HG02938 (cell line): ENCODE results near the gene COL11A1.
"Not testable (repeated sequence)": the region's sequence is repeated elsewhere in the genome, so short reads cannot be mapped to it uniquely, and the experiment has no call there.

ENCODE experiments used
- ATAC-seq: cut with Tn5 transposase; IDR thresholded peaks from one replicate; pipeline ENCODE4 v1.9.1; 2021; ENCODE audit warnings: mild to moderate bottlenecking, moderate library complexity; ENCODE audit not compliant: unreplicated experiment

The COL11A1 gene

DNA sequence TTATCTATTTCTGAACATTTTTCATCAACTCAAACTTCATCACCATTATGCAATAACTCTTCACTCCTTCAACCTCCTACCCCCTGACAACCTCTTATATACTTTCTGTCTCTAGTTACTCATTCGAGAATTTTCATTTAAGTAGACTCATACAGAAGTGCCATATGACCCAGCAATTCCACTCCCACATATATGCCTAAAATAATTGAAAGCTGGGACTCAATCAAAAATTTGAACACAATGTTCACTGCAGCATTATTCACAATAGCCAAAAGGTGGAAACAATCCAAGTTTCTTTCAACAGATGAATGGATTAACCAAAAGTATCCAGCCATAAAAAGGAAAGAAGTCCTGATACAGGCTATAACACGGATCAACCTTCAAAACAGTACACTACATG is 24.1 kb downstream of the COL11A1 start:
- ATAC-seq: no peak

GRCh38 chr1:103075316-103076000 is 32.9 kb downstream of the COL11A1 start:
- ATAC-seq: no peak

DNA sequence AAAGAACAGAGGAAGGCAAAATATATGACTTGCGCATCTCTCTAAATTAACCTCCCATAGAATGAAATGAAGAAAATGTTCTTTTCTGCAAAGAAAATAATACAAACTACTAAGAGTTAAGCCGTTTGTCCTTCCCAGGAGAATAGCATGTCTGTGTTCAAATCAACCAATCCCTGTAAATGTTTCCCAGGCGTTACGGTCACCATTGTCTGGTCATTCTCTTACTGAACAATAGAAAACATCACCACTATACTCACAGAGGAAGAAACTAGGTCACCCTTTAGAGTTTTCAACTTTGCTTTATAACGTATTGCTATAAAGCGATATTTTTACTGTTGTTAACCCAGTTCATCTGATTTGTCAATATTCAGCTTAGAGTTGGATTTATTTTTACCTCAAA is 34.1 kb downstream of the COL11A1 start:
- ATAC-seq: no peak

DNA sequence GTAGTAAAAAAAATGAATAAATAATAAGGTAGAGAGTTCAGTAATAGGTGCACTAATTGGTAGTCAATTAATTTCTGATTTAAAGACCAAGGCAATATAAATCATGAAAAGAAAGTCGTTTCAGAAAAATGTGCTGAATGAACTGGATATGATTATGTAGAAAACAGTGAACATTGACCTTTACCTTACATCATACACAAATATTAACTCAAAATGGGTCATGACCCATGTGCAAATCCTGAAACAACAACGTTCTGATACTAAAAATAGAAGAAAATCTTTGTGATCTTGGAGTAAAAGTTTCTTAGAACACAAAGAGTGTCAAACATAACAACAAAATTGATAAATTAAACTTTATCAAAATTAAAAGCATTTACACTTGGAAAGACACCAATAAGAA is 39.1 kb downstream of the COL11A1 start:
- ATAC-seq: no peak

DNA sequence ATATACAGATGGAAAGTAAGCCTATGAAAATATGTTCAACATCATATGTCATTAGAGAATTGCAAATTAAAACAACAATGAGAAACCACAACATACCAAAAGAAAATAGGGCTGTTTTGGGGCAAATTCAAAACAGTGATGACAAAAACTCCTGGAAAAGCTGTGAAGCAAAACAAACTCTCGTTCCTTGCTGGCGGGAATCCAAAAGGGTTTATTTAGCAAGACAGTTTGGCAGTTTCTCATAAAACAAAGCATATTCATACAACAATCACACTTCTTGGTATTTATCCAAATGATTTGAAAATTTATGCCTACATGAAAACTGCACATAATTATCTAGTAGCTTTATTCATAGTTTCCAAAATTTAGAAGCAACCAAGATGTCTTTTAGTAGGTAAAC is 44.4 kb downstream of the COL11A1 start:
- ATAC-seq: no peak

- ATAC-seq: no peak
Measured at GRCh38 chr1:103058391-103058790, 49.9 kb downstream of the COL11A1 start.

DNA sequence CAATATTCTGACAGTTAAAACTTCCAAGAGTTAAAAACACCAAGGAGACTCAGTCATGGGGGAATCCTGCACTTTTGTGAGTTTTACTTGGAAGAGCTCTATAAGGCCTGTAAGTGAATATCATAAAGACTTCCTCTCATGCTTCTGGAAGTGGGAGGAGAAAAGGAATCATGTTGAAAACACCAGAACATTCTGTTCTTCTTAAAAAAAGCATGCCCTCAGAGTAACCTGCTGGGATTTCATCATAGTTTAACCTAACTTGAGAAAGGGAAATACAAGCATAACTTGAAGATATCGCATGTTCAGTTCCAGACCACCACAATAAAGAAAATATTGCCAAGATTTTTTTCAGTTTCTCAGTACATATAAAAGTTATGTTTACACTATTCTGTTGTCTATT is 51.9 kb downstream of the COL11A1 start:
- no peak for ATAC-seq

GRCh38 chr1:103028110-103028509 is 80.2 kb downstream of the COL11A1 start:
- ATAC-seq: not testable (repeated sequence)

- no peak for ATAC-seq
Measured at GRCh38 chr1:103025858-103026409, 82.4 kb downstream of the COL11A1 start.

- ATAC-seq: no peak
Measured at GRCh38 chr1:103024051-103024450, 84.3 kb downstream of the COL11A1 start.

- ATAC-seq: no peak
Measured at GRCh38 chr1:103002005-103002404, 106.3 kb downstream of the COL11A1 start.

- no peak for ATAC-seq
Measured at GRCh38 chr1:102978874-102979273, 129.4 kb downstream of the COL11A1 start.

GRCh38 chr1:102977292-102977691 is 131.0 kb downstream of the COL11A1 start:
- no peak for ATAC-seq

DNA sequence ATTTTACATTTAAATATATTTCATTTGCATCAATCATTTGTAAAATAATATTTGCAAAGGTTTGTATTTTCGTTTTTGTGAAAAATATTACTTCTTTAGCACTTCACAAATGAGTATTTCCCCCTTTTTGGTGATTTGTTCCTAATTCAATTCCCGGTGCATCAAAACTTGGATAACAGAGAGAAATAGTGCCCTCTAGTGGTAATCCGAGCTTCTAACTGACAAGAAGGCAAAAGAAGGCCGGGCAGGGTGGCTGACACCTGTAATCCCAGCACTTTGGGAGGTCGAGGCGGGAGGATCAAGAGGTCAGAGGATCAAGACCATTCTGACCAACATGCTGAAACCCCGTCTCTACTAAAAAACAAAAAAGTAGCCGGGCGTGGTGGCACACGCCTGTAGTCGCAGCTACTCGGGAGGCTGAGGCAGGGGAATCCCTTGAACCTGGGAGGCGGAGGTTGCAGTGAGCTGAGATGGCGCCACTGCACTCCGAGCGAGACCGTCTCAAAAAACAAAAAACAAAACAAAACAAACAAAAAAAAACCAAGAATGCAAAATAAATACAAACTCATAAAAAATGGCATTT is 137.7 kb downstream of the COL11A1 start:
- no peak for ATAC-seq

DNA sequence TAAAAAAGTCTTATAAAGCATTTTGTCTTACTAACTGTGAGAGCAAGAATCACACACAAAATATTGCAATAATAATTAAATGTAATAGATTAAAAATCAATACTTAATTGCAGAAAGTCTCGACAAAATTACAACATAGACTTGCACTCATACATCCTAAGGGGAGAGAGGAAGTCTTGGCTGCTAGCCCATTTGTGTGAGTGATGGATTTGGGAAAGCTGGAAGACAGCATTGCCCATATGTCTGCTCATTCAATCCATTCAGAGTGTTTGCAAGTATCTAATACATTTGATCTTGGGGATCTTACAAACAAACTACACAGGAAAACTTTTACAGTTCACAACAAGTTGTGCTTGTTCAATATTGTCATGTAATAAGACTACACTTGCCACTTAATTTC is 140.5 kb downstream of the COL11A1 start:
- no peak for ATAC-seq

DNA sequence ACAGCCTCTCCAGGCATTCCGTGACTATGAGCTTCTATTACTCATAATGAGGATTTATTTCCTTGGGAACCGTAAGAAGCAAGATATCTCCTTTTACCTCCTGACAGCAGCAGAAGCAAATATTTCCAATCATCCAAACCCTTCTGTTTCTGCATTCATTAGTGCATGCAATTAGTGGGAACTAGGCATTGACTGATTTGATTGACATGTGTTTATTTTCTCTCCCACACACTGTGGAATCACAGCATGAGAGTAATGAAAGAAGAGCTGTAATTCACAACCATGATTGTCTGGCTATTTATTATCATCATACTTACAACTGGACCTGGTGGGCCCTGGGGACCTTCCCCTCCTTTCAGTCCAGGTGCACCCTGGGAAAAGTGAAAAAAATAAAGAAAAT is 146.8 kb downstream of the COL11A1 start:
- no peak for ATAC-seq

GRCh38 chr1:102954576-102954975 is 153.7 kb downstream of the COL11A1 start:
- no peak for ATAC-seq

GRCh38 chr1:102952400-102952799 is 155.9 kb downstream of the COL11A1 start:
- ATAC-seq: no peak

DNA sequence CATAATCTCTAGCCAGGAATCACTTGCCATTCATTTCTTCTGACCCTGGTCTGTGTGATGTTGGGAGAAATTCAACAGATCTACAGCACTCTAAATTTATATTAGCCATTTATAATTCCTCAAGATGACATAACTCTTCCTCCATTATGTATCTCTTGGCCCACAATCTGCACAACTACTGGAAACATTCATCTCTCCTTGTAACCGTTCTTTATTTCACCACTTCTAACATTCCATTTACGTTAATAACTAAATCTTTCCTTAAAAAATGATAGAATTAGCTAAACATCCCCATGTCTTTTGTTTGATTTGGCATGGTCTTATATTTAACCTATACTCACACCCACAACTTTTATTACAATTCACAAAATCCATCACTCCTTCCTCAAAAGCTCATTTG is 166.0 kb downstream of the COL11A1 start:
- ATAC-seq: no peak

- no peak for ATAC-seq
Measured at GRCh38 chr1:102941366-102941947, 166.9 kb downstream of the COL11A1 start.

- ATAC-seq: no peak
Measured at GRCh38 chr1:102937401-102937800, 170.9 kb downstream of the COL11A1 start.

DNA sequence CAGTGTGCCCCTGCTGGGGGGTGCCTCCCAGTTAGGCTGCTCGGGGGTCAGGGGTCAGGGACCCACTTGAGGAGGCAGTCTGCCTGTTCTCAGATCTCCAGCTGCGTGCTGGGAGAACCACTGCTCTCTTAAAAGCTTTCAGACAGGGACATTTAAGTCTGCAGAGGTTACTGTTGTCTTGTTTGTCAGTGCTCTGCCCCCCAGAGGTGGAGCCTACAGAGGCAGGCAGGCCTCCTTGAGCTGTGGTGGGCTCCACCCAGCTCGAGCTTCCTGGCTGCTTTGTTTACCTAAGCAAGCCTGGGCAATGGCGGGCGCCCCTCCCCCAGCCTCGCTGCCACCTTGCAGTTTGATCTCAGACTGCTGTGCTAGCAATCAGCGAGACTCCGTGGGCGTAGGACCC is 175.0 kb downstream of the COL11A1 start:
- not testable (repeated sequence) for ATAC-seq
